Kidney capillary endothelial cell (primary cell): ENCODE data around the gene TLR3.
A peak's percentile ranks its signal among the peaks of the same experiment; 100 is the strongest.

Experiments used
- DNase-seq: peaks from one replicate; pipeline ENCODE4 v3.0.0-alpha.2; 2018; ENCODE audit warnings: low spot score

The TLR3 gene

DNA sequence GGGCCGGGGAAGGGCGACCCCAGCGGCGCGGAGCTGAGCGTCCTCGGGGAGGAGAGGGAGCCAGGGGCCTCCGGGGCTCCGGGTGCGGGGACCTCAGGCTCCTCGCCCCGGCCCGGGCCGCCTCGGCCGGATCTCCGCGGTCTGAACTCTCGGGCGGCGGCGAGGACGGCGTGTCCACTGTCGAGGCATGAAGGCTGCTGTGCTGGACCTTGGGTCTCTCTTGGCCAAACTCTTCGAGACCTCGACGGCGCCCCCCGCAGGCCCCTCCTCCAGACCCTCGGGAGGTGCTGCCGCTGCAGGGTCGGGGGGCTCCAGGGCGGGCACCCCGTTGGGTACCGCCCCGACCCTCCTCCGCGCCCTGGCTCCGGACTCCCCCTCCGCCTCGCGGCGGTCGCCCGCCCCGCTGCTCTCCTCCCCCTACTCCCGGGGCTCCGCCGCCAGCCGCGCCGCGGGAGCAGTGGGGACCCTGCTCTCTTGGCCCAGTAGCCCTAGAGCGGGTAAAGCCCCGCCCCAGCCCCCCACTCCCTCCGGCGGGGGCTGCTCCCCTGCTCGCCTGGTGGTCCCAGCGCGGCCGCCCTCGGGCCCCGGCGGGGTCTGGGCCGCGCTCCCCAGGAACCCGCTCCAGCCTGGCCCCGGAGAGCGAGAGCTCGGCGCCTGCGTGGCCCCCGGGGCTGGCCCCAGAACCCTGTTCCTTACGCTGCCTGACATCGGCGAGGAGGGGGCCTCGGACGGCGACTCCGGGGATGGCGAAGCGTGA lies 36.1 kb downstream of the TLR3 start:
- DNase-seq = no peak

- no peak for DNase-seq
Observed at GRCh38 chr4:186105647-186106321, 36.8 kb downstream of the TLR3 start.

DNA sequence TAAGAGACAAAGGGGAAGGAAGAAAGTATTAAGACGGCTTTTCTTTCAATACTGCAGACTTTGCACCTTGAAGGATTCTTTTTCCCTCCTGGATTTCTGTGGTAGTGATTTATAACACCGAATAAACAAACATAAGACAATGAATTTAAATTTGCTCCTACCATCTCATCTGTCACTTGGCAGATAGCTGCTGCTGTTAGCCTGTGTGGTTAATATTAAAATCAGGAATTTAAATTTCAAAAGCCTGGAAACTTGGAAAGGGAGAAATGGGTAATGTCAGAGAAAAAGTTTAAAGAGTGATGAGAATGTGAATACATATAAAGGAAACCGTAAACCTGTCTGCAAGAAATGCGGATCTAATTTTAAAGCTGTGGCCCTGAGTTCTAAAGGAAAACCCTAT lies 39.0 kb downstream of the TLR3 start:
- DNase-seq = no peak

- no peak for DNase-seq
Observed at GRCh38 chr4:186108391-186108790, 39.4 kb downstream of the TLR3 start.

- DNase-seq = no peak
Observed at GRCh38 chr4:186109245-186109644, 40.3 kb downstream of the TLR3 start.

- no peak for DNase-seq
Observed at GRCh38 chr4:186116697-186117096, 47.7 kb downstream of the TLR3 start.

DNA sequence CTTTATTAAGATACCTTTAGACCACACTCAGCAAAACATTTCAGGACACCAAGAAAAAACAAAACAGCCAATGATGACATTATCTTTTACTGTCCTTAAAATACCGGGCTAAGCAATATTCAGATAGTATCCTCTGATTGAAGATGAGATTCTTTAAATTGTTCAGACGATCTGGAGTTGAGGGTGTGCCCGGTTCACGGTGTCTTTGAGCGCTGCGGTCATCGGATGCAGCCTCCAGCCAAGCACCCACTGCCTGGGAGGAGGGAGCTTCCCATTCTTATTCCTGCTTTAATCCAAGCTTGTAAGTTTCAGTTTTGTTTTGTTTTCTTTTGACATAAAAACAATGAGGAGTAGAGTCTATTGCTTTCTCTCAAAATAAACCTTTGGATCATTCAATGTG lies 49.6 kb downstream of the TLR3 start:
- no peak for DNase-seq

GRCh38 chr4:186121057-186121456 lies 52.1 kb downstream of the TLR3 start:
- DNase-seq = no peak

GRCh38 chr4:186128842-186129241 lies 59.9 kb downstream of the TLR3 start:
- DNase-seq = no peak

DNA sequence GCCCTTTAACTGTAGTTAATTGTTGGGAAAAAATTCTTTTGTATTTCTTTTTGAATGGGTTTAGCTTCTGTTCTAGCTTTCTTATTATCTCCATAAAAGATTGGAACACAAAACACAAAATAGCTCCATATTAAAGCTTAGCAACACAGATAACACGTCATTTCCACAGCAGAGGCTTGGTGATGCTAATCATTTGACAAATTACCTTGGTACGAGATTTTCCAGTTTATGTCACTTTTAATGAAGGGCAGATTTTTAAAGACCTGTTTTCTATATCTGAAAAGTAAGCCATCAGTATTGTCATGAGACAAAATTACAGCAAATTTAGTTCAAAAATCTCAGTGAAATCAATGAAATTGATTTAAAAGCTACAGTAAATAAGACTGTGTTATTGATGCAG lies 63.0 kb downstream of the TLR3 start:
- DNase-seq = no peak

GRCh38 chr4:186132577-186133242 lies 63.8 kb downstream of the TLR3 start:
- peak; percentile 55 for DNase-seq

- DNase-seq = no peak
Observed at GRCh38 chr4:186134257-186134656, 65.3 kb downstream of the TLR3 start.

DNA sequence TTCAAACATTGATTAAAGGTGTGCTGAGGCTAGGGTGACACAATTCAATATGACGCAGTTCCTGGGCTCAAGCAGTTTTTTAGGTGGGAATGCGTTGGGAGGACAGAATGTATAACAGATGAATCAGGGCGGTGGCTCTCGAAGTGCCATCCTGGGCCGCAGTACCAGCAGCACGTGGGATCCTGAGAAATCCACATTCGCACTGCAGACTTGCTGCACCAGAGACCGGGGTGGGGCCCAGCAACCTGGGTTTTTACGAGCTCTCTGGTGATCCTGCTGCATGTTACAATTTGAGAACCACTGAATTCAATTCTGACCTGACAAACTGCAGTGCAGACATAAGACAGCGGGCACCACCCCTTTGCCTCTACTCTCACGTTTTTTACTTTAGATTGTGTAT lies 65.9 kb downstream of the TLR3 start:
- no peak for DNase-seq

DNA sequence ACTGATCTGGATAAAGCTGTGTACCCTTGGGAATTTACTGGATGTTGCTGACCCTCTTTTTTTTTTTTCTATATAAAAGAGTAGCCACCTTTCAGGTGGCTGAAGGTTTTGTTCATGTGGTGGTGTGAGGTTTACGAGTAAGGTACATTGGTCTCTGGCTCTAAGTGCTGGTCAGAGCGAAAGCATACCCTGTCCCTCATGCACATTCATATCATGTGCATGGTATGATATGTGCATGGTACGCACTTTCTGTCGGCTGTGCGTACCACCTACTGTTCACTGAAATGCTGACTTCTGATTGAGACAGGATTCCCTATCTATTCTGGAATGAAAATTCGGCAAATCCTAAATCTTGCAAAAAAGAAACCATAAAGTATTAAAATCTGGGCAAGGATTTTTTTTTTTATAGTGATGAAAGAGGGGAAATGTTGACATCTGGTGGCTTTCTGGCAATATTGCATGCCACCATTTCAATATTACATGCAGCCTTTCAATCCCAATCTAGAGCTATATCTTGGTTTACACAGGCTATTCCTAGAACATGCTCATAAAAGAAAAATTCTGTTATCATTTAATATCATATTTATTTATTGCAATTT lies 68.3 kb downstream of the TLR3 start:
- DNase-seq = peak; percentile 50
